ENCODE measurements around the gene SLC34A1. TPM values are rescaled to one million over a fixed set of nuclear protein-coding genes. Genes with fewer than 3 reads are reported as not detected.
A peak's percentile ranks its signal among the peaks of the same experiment; 100 is the strongest.

The SLC34A1 gene
- total and polyA plus RNA-seq, 4 donors = not detected

DNA sequence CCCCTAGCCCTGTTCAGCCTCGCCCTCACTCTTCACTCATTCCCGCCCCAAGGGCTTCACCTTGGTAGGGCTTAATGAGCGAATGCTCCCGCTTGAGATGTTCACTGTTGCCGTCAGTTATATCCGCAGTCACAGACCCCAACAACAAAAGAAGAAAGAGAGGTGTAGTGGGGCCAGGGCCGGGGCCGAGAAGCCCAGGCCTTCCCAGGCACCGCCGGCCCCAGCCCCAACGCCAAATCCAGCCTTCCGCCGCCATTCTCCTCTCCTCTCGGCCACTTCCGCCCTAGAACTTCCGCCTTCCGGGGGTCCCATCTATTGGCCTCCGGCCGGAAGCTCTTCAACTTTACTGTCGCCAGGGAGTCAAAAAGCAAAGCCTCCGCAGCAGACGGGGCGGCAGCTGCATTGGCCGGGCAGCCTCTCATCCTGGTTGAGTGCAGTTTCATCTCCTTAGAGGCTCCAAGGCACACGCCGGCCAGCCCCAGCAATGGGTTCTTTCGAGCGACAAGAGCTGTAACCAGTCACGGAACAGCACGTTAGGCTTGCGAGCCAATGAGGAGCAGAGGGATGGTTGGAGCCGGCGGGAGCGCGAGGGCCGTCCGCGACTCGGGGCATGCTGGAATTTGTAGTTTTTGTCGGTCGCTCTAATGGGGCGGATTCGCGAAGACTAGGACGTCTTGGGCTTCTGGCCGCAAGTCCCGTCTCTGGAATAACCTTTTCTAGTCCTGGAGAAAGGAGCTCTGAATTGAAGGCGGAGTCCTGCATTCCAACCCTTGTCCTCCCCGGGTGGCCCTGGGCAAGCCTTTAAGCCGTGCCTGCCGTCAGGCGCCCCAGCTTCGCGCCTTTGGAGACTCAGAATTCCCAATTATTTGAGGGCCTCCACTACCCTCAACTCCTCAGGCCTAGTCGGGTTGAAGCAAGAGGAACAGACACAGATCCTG, 32.6 kb upstream of the SLC34A1 start, which contains the start of gene LMAN2:
Gene LMAN2, minus strand, starts transcription at position 277 of the 938 bp plus-strand sequence. Its CDS starts 21 bp downstream, at position 256.
- 7 to 8% methylated on average over 52 to 55 of the region's 55 CpGs for WGBS, 2 donors
- peaks cover 0 to 3% of the 10 kb centered on the region in 2 donors for H3K4me1 ChIP-seq (ENCODE audit: control insufficient read depth in 1 of 2, insufficient read depth in 2 of 2, low read length in 2 of 2)
- peak within 1 kb of the TSS; percentile 31 to 81 for H3K27ac ChIP-seq (ENCODE audit: low read depth in 1 of 2, low read length in 2 of 2)
- ATAC-seq (ENCODE audit: low FRiP score) (peak; percentile 97), DNase-seq (peak; percentile 95 to 96)
- no peaks in the 10 kb centered on the region for H3K9me3 ChIP-seq (ENCODE audit: control insufficient read depth, low read length)
- no peaks in the 10 kb centered on the region for H3K27me3 ChIP-seq (ENCODE audit: control insufficient read depth in 1 of 2, insufficient read depth in 2 of 2, low read length in 1 of 2)
- intact Hi-C loops (cut with DNase I) = no loop called here
- peaks cover 0 to 1% of the 10 kb centered on the region in 2 donors for H3K36me3 ChIP-seq (ENCODE audit: control insufficient read depth in 1 of 2, insufficient read depth in 2 of 2, low read length in 1 of 2)
- H3K4me3 ChIP-seq (ENCODE audit: low read length in 2 of 2) = peak within 1 kb of the TSS; percentile 62 to 77

DNA sequence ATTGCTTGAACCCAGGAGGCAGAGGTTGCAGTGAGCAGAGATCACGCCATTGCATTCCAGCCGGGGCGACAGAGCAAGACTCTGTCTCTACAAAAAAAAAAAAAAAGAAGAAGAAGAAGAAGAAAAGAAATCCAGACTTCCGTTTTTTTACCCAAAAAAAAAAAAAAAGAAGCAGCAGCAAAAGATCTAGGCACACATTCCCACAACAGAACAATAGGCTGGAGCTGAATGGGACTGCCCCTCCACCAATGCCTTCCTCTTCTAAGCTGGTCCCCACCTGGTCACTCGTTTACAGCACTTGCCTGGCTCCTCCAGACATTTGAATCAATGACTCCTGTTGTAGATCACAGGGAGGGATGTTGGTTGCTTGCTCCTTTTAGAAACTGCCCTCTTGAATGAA, 31.1 kb upstream of the SLC34A1 start:
- no peak for ATAC-seq (ENCODE audit: low FRiP score)
- Histone ChIP-seq H3K4me3 (ENCODE audit: low read length in 2 of 2) (no peak overlapping the region), H3K27me3 (ENCODE audit: control insufficient read depth in 1 of 2, insufficient read depth in 2 of 2, low read length in 1 of 2) (no peaks in the 10 kb centered on the region), H3K4me1 (ENCODE audit: control insufficient read depth in 1 of 2, insufficient read depth in 2 of 2, low read length in 2 of 2) (peaks cover 0 to 3% of the 10 kb centered on the region in 2 donors), H3K36me3 (ENCODE audit: control insufficient read depth in 1 of 2, insufficient read depth in 2 of 2, low read length in 1 of 2) (peaks cover 0 to 1% of the 10 kb centered on the region in 2 donors), H3K27ac (ENCODE audit: low read depth in 1 of 2, low read length in 2 of 2) (no peak overlapping the region), H3K9me3 (ENCODE audit: control insufficient read depth, low read length) (no peaks in the 10 kb centered on the region)
- intact Hi-C loops (cut with DNase I) = no loop called here
- WGBS, 2 donors = 74 to 82% methylated on average over 4 to 5 of the region's 5 CpGs
- no peak for DNase-seq

DNA sequence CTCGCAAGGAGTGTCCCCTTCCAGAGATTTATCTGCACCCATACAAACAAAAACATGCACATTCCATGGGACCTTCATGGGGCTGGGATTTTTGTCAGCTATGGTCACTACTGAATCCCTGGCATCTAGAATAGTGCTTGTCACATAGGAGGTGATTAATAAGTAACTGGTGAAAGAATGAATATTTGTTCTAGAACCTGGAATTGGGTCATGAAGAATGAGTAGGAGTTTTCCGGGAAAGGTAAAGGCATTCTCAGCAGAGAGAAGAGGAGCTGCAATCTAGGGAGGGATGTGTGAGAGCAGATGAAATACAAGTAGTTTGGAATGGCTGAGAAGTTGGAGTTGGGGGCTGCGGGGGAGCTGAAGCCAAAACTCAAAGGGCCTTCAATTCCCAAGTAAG, 30.0 kb upstream of the SLC34A1 start:
- H3K36me3 ChIP-seq (ENCODE audit: control insufficient read depth in 1 of 2, insufficient read depth in 2 of 2, low read length in 1 of 2) = peaks cover 0 to 1% of the 10 kb centered on the region in 2 donors
- H3K27ac ChIP-seq (ENCODE audit: low read depth in 1 of 2, low read length in 2 of 2) = no peak overlapping the region
- H3K4me3 ChIP-seq (ENCODE audit: low read length in 2 of 2) = no peak overlapping the region
- DNase-seq = no peak
- peaks cover 0 to 3% of the 10 kb centered on the region in 2 donors for H3K4me1 ChIP-seq (ENCODE audit: control insufficient read depth in 1 of 2, insufficient read depth in 2 of 2, low read length in 2 of 2)
- WGBS, 2 donors = 84 to 88% methylated on average over 3 of the region's 3 CpGs
- no peaks in the 10 kb centered on the region for H3K27me3 ChIP-seq (ENCODE audit: control insufficient read depth in 1 of 2, insufficient read depth in 2 of 2, low read length in 1 of 2)
- intact Hi-C loops (cut with DNase I) = no loop called here
- ATAC-seq (ENCODE audit: low FRiP score) = no peak
- H3K9me3 ChIP-seq (ENCODE audit: control insufficient read depth, low read length) = no peaks in the 10 kb centered on the region

DNA sequence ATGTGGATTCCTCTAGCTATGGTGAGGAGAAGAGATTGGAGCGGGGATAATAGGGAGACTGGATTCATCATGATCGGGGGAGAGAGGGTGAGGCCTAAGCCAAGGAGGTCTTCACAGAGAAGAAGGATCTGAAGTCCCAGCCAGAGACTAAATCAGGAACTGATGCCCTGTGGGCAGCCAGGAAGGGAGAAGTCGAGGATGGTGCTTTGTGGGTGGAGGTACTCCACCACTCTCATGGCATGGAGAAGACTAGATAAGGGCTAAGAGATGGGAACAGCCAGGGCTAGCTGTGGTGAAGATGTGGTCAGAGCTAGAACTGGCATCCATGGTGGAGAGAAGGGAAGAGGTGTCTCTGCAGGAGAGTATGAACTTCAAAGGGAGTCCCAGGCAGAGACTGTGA, 29.5 kb upstream of the SLC34A1 start:
- no peak overlapping the region for H3K4me3 ChIP-seq (ENCODE audit: low read length in 2 of 2)
- no peaks in the 10 kb centered on the region for H3K9me3 ChIP-seq (ENCODE audit: control insufficient read depth, low read length)
- ATAC-seq (ENCODE audit: low FRiP score) = no peak
- intact Hi-C loops (cut with DNase I) = no loop called here
- no peak for DNase-seq
- H3K36me3 ChIP-seq (ENCODE audit: control insufficient read depth in 1 of 2, insufficient read depth in 2 of 2, low read length in 1 of 2) = no peaks in the 10 kb centered on the region
- H3K4me1 ChIP-seq (ENCODE audit: control insufficient read depth in 1 of 2, insufficient read depth in 2 of 2, low read length in 2 of 2) = peaks cover 0 to 3% of the 10 kb centered on the region in 2 donors
- no peak overlapping the region for H3K27ac ChIP-seq (ENCODE audit: low read depth in 1 of 2, low read length in 2 of 2)
- 71 to 86% methylated on average over 3 of the region's 3 CpGs for WGBS, 2 donors
- no peaks in the 10 kb centered on the region for H3K27me3 ChIP-seq (ENCODE audit: control insufficient read depth in 1 of 2, insufficient read depth in 2 of 2, low read length in 1 of 2)

DNA sequence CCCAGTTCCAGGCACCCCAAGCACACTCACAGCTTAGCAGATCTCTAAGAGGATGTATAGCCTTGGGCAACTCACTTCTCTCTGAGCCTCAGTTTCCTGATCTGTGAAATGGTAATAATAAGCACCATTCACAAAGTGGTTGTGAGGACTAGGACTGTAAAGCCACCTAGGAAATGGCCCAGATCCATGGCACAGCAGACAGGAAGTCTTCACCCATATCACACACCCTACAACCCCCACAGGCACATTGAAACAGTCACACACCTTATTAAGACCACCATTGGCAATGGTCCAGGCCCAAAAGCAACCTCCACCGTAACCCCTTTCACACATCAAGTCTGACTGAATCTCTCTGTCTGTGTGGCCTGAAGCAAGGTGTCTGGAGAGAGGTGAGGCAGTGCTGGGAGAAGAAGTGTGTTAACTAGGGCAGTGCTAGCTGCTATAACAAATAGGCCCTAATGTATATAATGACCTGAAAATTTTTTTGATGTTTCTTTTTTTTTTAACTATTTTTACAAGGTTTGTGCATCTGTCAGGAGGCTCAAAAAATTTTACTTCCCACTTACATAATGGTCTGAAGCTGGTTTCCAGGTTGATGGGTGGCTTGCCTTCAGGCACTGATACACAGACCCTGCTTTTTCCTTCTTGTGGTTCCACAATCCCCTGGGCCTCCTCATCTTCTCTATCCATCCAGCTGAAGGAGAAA, 28.9 kb upstream of the SLC34A1 start:
- H3K27ac ChIP-seq (ENCODE audit: low read depth in 1 of 2, low read length in 2 of 2) = no peak overlapping the region
- intact Hi-C loops (cut with DNase I) = no loop called here
- WGBS, 2 donors = 70 to 82% methylated on average over 1 of the region's 1 CpG
- ATAC-seq (ENCODE audit: low FRiP score) = no peak
- H3K27me3 ChIP-seq (ENCODE audit: control insufficient read depth in 1 of 2, insufficient read depth in 2 of 2, low read length in 1 of 2) = no peaks in the 10 kb centered on the region
- no peak for DNase-seq
- no peaks in the 10 kb centered on the region for H3K36me3 ChIP-seq (ENCODE audit: control insufficient read depth in 1 of 2, insufficient read depth in 2 of 2, low read length in 1 of 2)
- no peak overlapping the region for H3K4me3 ChIP-seq (ENCODE audit: low read length in 2 of 2)
- H3K9me3 ChIP-seq (ENCODE audit: control insufficient read depth, low read length) = no peaks in the 10 kb centered on the region
- H3K4me1 ChIP-seq (ENCODE audit: control insufficient read depth in 1 of 2, insufficient read depth in 2 of 2, low read length in 2 of 2) = peaks cover 0 to 1% of the 10 kb centered on the region in 2 donors

DNA sequence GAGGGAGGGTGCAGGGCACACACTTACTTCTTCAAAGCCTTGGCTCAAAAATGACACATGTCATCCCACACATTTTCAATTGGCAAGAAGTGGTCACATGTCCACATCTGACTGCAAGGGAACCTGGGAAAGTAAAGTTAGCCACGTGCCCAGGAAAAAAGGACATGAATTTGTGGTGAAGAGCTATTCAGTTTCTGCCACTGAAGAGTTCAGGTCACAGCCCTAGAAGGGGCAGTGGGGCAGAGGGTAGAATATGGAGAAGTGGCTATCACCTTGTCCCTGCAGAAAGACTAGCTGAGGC, 28.4 kb upstream of the SLC34A1 start:
- no peaks in the 10 kb centered on the region for H3K4me1 ChIP-seq (ENCODE audit: control insufficient read depth in 1 of 2, insufficient read depth in 2 of 2, low read length in 2 of 2)
- WGBS, 2 donors = 0 to 3% methylated on average over 1 of the region's 1 CpG

DNA sequence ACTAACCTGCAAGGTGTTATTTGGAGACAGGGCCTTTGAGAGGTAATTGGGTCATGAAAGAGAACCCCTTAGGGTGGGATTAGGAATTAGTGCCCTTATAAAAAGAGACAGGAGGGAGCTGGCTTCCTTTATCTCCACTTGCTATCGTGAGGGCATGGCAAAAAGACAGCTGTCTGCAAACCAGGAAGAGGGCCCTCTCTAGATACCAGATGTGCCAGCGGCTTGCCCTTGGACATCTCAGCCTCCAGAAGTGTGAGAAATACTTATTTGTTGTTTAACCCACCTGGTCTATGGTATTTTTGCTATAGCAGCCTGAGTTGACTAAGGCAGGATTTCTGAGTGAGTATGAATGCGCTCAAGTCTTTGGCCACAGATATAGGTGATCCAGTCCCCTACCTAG, 27.5 kb upstream of the SLC34A1 start:
- no peak for ATAC-seq (ENCODE audit: low FRiP score)
- no peak for DNase-seq
- H3K36me3 ChIP-seq (ENCODE audit: control insufficient read depth in 1 of 2, insufficient read depth in 2 of 2, low read length in 1 of 2) = no peaks in the 10 kb centered on the region
- H3K4me3 ChIP-seq (ENCODE audit: low read length in 2 of 2) = no peak overlapping the region
- no peaks in the 10 kb centered on the region for H3K4me1 ChIP-seq (ENCODE audit: control insufficient read depth in 1 of 2, insufficient read depth in 2 of 2, low read length in 2 of 2)
- 69 to 77% methylated on average over 3 of the region's 3 CpGs for WGBS, 2 donors
- intact Hi-C loops (cut with DNase I) = no loop called here
- no peaks in the 10 kb centered on the region for H3K27me3 ChIP-seq (ENCODE audit: control insufficient read depth in 1 of 2, insufficient read depth in 2 of 2, low read length in 1 of 2)
- no peaks in the 10 kb centered on the region for H3K9me3 ChIP-seq (ENCODE audit: control insufficient read depth, low read length)
- no peak overlapping the region for H3K27ac ChIP-seq (ENCODE audit: low read depth in 1 of 2, low read length in 2 of 2)

More for the DNA sequence above, 28.4 kb upstream of the SLC34A1 start:
- no peak for DNase-seq
- H3K9me3 ChIP-seq (ENCODE audit: control insufficient read depth, low read length) = no peaks in the 10 kb centered on the region
- no peak for ATAC-seq (ENCODE audit: low FRiP score)
- no peak overlapping the region for H3K4me3 ChIP-seq (ENCODE audit: low read length in 2 of 2)
- no peaks in the 10 kb centered on the region for H3K36me3 ChIP-seq (ENCODE audit: control insufficient read depth in 1 of 2, insufficient read depth in 2 of 2, low read length in 1 of 2)
- intact Hi-C loops (cut with DNase I) = no loop called here
- no peak overlapping the region for H3K27ac ChIP-seq (ENCODE audit: low read depth in 1 of 2, low read length in 2 of 2)
- no peaks in the 10 kb centered on the region for H3K27me3 ChIP-seq (ENCODE audit: control insufficient read depth in 1 of 2, insufficient read depth in 2 of 2, low read length in 1 of 2)

DNA sequence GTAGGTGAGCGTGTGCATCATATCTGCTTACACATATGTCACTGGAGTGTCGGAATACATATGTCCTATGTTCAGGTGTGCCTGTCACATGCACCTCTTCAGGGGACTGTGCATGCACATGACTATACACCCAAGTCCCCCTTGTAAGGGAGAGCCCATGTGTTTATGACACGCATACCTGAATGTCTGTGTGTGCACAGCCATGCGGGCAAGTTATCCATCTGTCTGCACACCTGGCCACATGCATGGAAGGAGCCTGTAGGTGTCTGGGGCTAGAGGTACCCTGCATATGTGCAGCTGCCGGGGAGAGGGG, 27.1 kb upstream of the SLC34A1 start:
- Histone ChIP-seq H3K9me3 (ENCODE audit: control insufficient read depth, low read length) (no peaks in the 10 kb centered on the region), H3K27ac (ENCODE audit: low read depth in 1 of 2, low read length in 2 of 2) (no peak overlapping the region), H3K4me3 (ENCODE audit: low read length in 2 of 2) (no peak overlapping the region), H3K36me3 (ENCODE audit: control insufficient read depth in 1 of 2, insufficient read depth in 2 of 2, low read length in 1 of 2) (no peaks in the 10 kb centered on the region), H3K27me3 (ENCODE audit: control insufficient read depth in 1 of 2, insufficient read depth in 2 of 2, low read length in 1 of 2) (no peaks in the 10 kb centered on the region), H3K4me1 (ENCODE audit: control insufficient read depth in 1 of 2, insufficient read depth in 2 of 2, low read length in 2 of 2) (no peaks in the 10 kb centered on the region)
- intact Hi-C loops (cut with DNase I) = no loop called here
- DNase-seq (no peak), ATAC-seq (ENCODE audit: low FRiP score) (no peak)
- 84 to 86% methylated on average over 5 of the region's 5 CpGs for WGBS, 2 donors
